Limb (tissue), 2 donors: ENCODE measurements around the gene ADRB1.

Experiments
- DNase-seq, 2 donors: peaks; one replicate each; pipeline ENCODE4 v3.0.0-alpha.2; 2016; ENCODE audit errors: extremely low spot score in 2 of 2

ADRB1 gene

DNA sequence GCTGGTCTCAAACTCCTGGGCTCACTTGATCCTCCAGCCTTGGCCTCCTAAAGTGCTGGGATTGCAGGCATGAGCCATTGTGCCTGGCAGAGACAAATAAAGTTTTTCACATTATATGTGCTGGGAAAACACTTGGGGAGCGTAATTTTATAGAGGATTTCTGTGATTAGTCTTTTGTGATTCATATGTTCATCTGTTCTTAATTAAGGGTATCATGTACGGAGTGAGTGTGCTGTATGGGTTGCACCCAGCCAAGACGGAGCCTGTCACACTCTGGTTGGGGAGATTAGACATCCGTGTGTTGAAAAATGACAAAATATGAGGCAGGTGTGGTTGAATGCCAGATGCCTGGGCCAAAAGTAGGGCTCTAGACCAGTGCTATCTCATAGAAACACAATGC, 10.3 kb downstream of the ADRB1 start:
- no peak for DNase-seq

DNA sequence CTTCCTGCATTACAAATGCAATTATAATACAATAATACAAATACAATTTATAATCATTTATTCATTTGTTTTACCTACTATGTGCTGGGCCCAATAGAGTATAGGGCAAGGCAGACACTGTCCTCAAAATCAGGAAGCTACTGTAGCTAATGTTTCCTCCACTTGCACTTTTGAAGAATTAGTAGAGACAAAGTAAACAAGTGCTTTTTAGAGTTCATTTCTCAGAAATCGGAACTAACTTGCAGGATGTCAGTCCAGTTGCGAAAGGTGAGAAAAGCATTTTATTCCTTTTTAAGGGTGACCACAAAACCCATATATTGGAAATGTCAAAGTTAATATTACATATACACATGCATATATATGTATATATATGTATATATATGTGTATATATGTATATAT, 14.2 kb downstream of the ADRB1 start:
- no peak for DNase-seq

DNA sequence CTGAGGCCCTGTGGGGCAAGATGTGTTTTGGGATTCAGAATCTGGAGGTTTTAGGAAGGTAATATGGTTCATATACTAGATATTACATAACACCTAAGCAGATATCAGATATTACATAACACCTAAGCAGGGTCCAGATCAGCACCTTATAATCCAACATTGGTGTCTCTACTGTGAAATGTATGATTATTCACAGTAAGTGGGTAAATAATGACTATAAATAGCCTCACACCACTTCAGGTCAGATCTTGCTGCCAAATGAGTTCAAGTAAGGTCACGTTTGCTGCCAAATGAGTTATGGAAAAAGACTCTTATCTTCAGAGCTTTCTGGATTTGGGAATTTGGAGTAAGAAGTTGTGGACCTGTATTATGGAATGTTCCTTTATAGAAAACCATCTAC, 14.6 kb downstream of the ADRB1 start:
- no peak for DNase-seq

DNA sequence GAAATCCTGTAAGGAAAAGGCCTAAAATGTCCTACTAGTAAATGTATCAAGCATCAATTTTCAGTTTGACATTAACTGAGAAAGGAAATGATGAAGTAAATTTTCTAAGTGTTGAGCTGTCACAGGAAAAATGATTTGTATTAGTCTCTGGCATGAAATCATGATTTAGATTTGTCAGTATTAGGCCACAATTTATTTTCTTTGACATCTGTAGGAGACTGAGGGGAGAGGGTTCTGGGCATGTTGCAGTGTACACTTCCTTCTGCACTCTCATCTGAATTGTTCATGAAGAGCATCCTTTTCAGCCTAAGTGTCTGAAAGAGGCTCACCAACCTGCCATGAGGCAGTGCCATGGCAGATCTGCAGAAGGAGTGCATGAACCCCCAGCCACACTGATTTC, 15.9 kb downstream of the ADRB1 start:
- no peak for DNase-seq

DNA sequence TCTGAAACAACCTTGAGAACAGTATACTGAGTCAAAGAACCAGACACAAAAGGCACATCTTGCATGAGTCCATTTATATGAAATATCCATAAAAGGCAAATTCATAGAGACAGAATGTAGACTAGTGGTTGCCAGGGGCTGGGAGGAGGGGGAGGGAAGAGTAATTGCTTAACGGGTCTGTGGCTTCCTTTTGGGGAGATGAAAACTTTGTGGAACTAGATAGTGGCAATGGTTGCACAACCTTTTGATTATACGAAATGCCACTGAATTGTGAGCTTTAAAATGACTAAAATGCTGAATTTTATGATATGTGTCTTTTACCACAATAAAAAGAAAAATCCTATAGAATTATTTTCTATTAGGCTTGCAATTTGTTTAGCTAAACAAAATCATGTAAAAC, 16.8 kb downstream of the ADRB1 start:
- no peak for DNase-seq

DNA sequence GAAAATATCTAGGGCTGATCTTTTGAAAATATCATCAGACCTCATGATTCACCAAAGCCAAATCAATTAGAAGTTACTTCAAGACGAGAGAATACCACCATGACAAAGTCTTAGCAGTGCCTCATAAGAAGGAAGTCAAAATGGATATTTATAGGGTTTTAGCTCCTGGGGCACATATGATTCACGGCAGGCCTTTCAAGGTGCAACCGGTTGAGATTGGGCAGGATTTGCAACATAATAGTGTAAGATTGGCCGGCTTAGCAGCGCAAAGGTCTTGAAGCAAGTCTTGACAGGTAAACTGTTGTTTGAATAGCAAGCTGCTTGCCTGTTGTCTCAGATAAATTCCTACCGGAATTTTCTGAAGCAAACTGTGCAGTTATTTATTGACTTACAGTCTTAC, 17.5 kb downstream of the ADRB1 start:
- DNase-seq, result no peak

DNA sequence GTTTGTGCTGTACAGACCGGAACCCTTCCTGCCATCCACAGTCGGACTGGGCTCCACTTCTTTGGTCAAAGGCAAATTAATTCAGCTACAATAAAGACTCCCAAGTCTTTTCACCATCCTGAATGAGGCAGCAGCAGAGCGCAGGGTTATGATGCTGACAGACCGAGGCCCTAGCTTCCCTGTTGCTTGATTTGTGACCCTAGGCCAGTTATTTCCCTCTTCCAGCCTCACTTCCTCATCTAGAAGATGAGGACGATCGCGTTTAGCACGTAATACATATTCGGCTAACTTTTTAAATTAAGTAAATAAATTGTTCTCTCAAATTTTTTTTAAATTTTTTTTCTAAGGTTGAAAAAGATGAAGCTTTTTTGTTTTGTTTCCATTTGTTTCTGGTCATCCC, 18.1 kb downstream of the ADRB1 start:
- DNase-seq, result no peak

DNA sequence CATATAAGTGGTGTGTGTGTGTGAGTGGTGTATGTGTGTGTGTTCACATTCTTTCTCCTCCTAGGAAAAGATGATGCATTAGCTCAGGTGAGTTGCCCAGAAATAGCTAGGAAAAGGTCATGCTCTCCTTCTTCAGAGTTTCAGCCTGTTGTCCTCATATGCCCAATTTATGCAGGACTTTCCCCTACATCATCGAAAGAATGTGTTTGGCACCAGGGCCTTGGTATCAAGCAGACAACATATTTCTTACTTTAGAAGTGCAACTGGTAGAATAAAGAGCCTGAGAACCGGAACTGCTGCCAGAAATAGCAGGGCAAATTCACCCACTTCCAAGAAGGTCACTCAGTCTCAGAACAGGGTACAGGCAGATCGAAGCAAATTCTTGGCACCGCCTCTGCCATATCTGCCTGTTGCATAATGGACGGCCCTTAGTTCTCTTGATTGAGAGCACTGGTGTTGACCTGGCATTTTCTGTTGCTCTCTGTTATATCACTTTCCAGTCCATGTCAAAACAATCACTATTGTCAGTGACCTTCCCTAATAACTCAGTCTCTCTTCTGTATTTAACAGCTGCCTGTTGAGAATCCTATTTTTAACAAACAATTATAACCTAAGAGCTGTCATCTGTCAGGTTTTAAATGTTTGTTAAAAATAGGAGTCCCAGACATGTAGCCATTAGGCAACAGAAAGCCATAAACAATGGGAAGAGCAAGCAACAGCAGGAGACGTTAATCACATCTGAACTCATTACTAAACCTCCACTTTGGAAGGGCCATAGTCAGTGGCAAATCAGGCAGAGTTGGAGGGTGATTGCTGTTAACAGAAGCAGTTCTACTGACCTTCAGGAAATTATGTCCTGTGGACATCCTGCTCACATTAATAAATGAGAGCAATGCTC, 20.7 kb downstream of the ADRB1 start:
- no peak for DNase-seq

DNA sequence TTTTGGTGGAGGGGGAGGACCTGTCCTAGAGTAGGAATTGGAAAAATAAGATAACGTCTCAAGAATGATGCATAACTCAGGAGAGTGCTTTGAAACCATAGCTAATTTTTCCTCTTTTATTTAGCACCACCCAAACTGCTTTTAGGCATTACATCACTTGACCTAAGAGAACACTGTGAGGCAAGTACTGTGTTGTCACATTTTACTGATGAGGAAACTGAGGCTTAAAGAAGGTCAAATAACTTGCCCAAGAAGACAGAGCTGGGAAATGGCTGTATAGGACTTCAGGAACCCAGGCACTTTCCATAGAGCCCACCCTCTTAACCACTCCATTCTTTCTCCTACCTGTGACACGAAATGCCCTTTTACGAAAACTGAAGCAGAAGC, 21.4 kb downstream of the ADRB1 start:
- DNase-seq, result no peak

DNA sequence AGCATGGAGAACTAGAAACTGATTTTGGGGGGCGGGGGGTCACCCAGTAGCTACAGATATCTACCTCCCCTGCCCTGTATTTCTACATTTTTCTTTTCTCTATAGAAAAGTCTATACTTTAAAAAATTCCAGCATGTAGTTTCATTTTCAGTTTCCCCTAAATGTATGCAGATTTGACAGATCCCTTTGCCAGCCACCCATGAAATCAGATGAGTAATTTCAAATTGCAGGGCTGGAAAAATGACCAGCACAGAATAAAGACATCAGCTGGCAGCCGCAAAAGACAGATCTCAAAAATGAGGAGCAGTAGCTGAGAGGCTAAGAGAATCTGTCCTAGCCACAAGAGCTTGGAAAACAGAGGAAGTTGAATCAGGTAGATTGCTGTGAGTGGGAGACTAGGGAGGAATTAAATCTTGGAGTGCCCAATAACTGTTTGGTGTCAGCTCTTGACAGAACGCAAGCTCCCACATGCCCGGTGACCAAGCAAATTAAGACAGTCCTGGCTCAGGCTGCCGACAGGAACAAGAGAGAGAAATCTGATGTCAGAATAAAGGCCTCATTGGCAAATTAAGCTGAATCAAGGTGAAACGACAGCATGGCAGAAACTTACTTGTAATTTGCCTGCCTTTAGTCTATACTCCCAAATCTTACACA, 24.5 kb downstream of the ADRB1 start:
- DNase-seq, result no peak

DNA sequence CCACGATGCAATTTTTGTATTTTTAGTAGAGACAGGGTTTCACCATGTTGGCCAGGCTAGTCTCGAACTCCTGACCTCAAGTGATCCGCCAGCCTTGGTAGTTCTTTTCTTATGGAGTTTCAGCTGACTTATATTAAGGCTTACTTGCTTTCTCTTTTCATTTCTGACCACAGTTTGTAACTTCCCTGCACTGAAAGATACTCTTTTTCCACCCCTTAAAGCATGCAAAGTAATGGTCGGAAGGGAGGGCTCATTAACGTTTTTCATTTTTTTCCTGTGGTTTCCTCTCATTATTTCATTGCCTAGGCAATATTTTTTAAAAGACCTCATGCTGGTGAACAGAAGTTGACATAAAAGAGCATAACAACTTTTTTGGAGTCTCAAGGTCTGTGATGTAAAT, 27.0 kb downstream of the ADRB1 start:
- no peak for DNase-seq

DNA sequence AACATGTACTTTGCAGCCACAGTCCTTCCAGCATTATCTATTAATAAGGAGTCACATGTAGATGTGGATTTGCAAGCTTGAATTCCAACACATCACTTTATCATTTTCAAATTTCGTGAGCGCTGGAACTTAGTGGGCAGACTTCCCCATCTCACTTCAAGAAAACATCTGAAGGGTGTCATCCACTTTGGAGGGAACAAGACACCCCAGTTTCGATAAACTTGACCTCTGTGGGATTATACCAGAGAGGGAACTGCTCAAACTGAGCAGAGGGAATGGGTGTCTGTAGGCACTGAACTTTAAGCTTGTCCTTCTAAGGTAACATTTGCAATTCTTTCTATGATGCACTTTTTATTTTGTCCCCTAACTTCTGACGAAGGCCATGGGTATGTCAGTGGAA, 27.5 kb downstream of the ADRB1 start:
- DNase-seq, result no peak

DNA sequence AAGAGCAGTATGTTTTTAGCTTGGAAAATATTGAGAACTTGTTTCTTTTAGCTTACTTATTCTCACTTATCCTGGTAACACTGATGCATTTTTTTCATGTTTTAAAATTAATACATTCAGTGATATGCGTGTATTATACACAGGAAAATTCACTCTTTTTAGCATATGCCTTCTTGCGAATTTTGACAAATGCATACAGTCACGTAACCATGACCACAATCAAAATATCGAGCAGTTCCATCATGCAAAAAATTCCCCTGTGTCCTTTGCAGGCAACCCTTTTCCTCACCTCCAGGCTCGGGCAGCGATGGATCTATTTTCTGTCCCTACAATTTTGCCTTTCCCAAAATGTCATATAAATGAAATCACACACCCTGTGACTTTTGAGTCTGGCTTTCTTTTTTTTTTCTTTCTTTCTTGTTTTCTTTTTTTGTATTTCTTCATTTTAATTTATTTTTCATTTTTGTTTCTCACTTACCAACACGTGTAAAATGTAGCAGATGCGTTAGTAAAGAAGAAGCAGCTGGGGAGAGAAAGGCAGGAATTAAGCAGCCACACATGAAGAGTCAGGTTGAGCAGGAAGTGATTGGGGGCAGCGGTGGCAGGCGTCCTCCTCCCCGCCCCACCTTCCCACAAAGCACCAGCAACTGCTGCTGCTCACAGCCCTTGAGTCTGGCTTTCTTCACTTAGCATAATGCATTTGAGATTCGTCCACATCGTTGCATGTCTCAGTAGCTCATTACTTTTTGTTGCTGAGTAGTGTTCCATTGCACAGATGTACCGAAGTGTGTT, 29.9 kb downstream of the ADRB1 start:
- no peak for DNase-seq

DNA sequence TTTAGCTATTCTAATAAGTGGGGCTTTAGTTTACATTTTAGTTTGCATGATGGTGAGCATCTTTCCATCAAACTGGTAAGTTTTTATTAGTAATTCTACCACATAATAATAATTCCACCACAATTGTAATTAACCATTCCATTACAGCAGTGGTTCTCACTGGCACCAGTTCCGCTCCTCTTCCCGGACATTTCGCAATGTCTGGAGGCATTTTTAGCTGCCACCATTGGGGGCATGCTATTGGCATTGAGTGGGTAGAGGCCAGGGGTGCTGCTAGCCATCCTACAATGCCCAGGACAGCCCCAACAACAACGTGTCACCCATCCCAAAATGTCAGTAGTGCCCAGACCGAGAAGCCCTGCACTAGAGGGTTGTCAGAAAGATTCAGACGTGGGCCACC, 31.4 kb downstream of the ADRB1 start:
- no peak for DNase-seq

DNA sequence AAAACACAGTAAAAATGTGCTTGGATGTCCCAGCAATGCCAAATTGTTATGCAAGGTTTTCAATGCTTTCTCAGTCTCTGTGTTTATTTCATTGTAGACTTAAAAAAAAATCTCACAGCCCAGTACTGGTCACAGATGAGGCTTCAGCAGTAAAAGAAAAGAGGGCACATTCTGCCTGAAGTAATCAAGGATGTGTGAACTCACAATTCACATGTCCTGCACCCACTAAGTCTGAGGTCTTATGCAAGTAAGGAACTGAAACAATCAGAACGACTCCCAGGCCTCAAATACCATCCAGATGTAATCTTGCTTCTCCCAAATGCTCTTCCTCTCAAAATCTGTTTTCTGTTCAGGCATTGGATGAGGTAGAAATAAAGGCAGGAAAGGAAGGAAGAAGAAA, 33.7 kb downstream of the ADRB1 start:
- DNase-seq, result no peak

DNA sequence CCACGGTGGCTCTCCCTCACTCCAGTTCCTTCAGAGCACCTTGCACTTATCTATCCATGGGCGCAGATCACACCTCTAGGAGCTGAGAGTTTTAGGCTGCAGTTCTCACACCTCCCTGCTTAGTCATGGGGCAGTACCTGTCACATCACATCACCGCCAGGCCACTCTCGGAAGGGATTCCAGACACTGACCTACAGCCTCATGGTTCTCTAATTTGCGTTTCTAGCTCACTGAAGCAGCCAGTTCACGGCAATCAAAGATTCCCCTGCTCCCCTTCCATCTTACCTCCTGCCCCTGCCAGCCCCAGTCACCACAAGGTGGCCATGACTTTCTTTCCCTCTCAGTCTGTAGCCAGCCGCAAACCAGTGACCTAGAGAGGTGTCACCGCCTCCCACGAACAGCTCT, 34.2 kb downstream of the ADRB1 start:
- no peak for DNase-seq

DNA sequence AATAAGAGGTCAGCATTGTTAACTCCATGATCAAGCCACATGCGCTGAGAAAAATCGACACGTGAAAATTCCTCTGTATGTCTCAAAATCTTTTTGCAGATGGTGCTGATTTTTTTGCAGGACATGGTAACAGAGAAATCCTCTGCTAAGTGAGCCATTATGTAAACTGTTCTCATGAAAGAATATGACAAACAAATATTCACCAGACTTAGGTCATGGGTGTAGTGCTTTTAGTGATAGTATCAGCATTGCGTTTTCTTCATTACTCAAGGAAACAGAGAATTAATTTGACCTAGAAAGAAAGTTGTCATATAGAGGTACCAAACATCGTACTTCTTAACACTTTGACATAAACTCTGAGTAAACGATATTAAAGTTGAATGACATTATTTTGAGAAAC, 34.7 kb downstream of the ADRB1 start:
- DNase-seq, result no peak

DNA sequence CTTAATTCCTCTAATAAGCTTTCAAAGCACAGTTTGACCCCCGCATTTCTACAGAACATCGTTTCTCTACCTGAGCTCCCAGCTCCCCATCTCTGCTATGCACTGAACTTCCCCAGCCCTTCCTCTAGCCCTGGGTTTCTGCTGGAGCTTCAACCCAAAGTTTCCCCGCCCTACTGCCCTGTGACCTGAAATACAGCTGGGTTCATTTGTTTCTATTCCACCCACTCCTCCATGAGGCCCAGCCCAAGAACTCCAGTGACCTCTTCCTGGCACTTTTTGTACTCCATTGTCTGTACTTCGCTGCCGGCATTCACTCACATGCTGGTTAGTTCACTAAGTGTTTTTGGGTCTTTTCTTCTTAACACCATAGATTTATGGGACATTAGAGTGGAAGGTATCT, 35.8 kb downstream of the ADRB1 start:
- no peak for DNase-seq

DNA sequence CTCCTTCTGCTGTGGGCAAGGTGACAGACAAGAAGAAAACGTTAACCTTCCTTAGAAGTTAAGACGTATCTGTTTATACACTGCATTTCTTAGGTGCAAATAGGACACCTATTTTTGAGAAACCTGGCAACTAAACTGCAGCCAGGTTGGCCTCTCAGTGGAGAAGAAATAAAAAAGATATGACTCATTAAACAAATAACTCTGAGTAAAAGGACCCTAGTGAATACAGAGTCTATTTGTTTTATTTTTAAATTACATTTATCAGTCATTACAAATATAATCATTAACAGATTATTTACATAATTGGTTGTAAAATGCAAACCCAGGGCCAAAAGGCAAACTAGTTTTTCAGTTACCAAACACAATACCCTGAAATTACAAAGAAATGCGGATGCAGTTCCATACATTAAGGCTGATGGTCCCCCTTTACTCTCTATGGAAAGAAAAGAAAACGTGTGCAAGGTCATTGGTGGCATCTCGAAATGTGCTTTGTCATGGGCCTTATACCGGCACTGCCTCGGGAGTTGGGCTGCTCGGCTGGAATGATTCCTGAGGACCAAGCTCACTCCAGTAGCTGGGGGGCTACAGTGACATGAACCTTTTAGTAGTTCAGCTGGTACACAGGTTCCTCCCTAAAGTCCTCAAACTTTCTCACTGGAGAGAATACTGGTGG, 38.4 kb downstream of the ADRB1 start:
- DNase-seq, result no peak

DNA sequence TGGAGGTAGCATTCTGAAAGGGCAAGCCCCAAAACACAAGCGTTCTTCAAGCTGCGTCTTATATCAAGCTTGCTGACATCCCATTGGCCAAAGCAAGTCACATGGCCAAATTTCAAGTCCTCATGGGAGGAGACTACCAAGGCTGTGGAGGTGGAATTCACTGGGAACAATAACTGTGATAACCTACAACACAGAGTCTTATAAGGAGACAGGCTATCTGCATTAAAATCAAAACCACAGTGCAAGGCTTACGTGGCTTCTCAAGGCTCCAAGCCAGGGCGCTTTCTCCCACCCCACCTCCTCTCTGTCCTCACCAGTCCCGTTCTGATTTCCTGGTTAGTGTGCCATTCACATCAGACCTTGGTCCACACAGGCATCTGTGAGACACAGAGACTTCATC, 39.4 kb downstream of the ADRB1 start:
- no peak for DNase-seq

DNA sequence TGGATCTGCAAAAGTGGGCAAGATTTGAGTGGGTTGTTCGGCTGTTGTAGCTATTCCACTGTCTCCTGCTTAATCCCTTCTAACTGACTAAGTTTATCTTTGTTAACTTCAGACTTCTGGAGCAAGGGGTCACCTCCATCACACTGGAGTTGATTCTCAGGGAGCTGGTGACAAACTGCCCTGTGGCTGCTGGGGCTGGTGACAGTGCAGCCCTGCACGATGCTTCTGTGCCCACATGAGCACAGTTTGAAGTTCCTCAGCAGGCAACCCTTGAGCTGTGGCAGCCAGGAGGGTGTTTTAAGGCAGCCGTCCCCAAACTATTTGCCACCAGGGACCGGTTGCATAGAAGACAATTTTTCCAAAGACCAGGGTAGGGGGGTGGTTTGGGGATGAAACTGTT, 40.5 kb downstream of the ADRB1 start:
- no peak for DNase-seq

DNA sequence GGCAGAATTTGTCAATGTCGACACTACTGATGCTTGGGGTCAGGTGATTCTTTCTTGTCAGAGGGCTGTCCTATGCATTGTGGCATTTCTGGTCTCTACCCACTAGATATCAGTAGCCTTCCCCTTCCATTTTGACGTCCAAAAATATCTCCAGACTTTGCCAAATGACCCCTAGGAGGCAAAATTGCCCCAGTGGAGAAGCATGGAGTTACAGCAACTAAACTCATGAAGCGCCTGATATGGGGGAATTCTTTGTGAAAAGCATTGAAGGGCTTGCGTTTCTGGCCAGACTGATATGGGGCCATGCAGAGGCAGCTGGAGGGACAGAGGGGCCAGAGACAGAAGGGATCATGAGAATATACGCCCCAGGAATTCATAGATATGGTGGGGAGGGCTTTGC, 43.6 kb downstream of the ADRB1 start:
- no peak for DNase-seq
